ENCODE measurements around the gene ESRP2. TPM values are rescaled to one million over a fixed set of nuclear protein-coding genes. Genes with fewer than 3 reads are reported as not detected.
A peak's percentile ranks its signal among the peaks of the same experiment; 100 is the strongest.

Gene ESRP2
- total RNA-seq, 1 donor from 2014 or later: 25.5 TPM

DNA sequence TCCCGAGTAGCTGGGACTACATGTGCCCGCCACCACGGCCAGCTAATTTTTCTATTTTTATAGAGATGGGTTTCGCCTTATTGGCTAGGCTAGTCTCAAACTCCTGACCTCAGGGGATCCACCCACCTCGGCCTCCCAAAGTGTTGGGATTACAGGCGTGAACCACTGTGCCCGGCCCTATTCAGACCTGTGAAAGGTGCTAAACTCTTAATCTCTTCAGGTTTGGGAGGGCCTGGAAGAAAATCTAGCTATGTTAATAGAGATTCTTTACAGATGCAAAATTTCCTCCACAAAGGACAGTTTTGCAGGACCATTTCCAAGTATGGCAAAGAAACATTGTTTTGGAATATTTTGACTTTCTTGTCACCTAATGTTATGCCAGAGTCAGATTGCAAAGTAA, 6.2 kb upstream of the ESRP2 start:
- TF ChIP-seq, protein P1, sequence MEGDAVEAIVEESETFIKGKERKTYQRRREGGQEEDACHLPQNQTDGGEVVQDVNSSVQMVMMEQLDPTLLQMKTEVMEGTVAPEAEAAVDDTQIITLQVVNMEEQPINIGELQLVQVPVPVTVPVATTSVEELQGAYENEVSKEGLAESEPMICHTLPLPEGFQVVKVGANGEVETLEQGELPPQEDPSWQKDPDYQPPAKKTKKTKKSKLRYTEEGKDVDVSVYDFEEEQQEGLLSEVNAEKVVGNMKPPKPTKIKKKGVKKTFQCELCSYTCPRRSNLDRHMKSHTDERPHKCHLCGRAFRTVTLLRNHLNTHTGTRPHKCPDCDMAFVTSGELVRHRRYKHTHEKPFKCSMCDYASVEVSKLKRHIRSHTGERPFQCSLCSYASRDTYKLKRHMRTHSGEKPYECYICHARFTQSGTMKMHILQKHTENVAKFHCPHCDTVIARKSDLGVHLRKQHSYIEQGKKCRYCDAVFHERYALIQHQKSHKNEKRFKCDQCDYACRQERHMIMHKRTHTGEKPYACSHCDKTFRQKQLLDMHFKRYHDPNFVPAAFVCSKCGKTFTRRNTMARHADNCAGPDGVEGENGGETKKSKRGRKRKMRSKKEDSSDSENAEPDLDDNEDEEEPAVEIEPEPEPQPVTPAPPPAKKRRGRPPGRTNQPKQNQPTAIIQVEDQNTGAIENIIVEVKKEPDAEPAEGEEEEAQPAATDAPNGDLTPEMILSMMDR (conservative IDR thresholded peaks at IDR 0.05; ENCODE audit: low read depth, low read length): no peak
- DNase-seq (ENCODE audit: low read depth): no peak
- H3K4me3 ChIP-seq (ENCODE audit: low read depth, low read length): no peak overlapping the region

GRCh38 chr16:68238029-68238345, 2.1 kb upstream of the ESRP2 start:
- no peak for DNase-seq (ENCODE audit: low read depth)
- H3K4me3 ChIP-seq (ENCODE audit: low read depth, low read length): peak overlapping the region; percentile 71
- TF ChIP-seq, protein P1 (conservative IDR thresholded peaks at IDR 0.05; ENCODE audit: low read depth, low read length): no peak

GRCh38 chr16:68237243-68238028, 1.5 kb upstream of the ESRP2 start:
- peak overlapping the region; percentile 71 for H3K4me3 ChIP-seq (ENCODE audit: low read depth, low read length)
- TF ChIP-seq, protein P1 (conservative IDR thresholded peaks at IDR 0.05; ENCODE audit: low read depth, low read length): no peak
- peak; percentile 75 for DNase-seq (ENCODE audit: low read depth)

- peak overlapping the region; percentile 71 for H3K4me3 ChIP-seq (ENCODE audit: low read depth, low read length)
- DNase-seq (ENCODE audit: low read depth): no peak
- TF ChIP-seq, protein P1 (conservative IDR thresholded peaks at IDR 0.05; ENCODE audit: low read depth, low read length): no peak
Observed at GRCh38 chr16:68236826-68237242, 907 bp upstream of the ESRP2 start.

- no peak for DNase-seq (ENCODE audit: low read depth)
- peak overlapping the region; percentile 71 for H3K4me3 ChIP-seq (ENCODE audit: low read depth, low read length)
Observed at GRCh38 chr16:68236137-68236825, 354 bp upstream of the ESRP2 start.

GRCh38 chr16:68235108-68235886, 630 bp downstream of the ESRP2 start:
- peak overlapping the region; percentile 71 for H3K4me3 ChIP-seq (ENCODE audit: low read depth, low read length)
- DNase-seq (ENCODE audit: low read depth): no peak
- TF ChIP-seq, protein P1 (conservative IDR thresholded peaks at IDR 0.05; ENCODE audit: low read depth, low read length): peak; percentile 38

More at GRCh38 chr16:68236137-68236825, 354 bp upstream of the ESRP2 start:
- TF ChIP-seq, protein P1 (conservative IDR thresholded peaks at IDR 0.05; ENCODE audit: low read depth, low read length): no peak

All from epithelial cell of proximal tubule (primary cell).